Head of caudate nucleus (tissue), 42 donors: ENCODE data around the gene ADGRF5.
"Not testable (repeated sequence)": the region's sequence is repeated elsewhere in the genome, so short reads cannot be mapped to it uniquely, and the experiment has no call there.

Experiments
- DNase-seq, 42 donors: peaks; one replicate each; pipeline versions ENCODE4 v3.0.0 to v3.0.0-alpha.2; 2020 to 2021; ENCODE audit warnings: mixed read lengths in 7 of 42
- intact Hi-C: fragments of 100-400 bp; cut with DNase I; formaldehyde crosslinking; loops from one replicate; pipeline ENCODE4 v1.15.0; 2022

The ADGRF5 gene

DNA sequence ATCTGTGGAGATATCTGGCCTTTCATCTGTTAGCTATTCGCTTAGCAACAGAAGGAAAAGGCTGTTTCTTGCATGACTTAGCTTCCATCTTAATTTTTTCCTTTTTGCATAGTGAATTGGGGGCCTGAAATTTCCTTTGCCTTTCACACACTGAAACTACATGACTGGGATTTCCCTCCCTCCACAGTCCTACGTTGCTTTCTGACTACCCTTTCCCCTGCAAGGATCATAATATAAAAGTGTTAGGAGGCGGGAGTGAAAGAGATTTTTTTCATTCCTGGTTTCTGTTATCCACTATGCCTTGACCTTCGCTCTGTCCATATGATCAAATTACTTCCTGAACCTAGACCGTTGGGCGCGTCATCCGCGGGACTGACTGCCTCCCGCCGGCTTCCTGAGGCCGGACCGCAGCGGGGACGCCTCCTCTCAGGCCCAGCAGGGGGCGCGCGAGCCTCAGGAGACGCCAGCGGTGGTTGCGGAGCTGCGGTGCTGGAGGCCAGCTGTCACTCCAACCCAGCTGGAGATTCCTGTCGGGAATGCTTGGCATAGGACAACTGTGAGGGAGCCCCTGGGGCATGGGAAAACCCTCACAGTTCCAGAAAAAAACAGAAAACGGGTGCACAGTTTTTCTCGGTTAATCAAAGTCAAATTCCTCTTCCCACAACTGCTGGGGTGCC, 72.9 kb downstream of the ADGRF5 start:
- peak; percentile 67 to 95 (median 87) for DNase-seq
- intact Hi-C loops = no loop called here

DNA sequence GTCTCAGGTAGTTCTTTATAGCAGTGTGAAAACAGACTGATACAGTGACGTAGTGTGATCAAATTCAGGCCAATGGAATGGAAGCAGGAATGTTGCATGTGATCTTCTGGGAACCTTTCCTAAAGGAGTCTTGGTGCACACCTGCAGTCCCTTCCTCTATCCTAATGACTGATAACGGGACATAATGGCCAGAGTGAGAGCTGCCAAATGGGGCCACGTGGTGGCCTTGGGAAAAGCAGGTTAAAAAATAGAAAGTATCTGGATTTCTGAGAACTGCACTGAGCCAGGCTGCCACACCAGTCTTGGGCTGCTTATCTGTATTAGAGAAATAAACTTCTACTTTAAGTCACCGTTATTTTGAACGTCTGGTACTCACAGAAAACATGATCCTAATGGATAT, 76.6 kb downstream of the ADGRF5 start:
- intact Hi-C loops = no loop called here
- no peak for DNase-seq

DNA sequence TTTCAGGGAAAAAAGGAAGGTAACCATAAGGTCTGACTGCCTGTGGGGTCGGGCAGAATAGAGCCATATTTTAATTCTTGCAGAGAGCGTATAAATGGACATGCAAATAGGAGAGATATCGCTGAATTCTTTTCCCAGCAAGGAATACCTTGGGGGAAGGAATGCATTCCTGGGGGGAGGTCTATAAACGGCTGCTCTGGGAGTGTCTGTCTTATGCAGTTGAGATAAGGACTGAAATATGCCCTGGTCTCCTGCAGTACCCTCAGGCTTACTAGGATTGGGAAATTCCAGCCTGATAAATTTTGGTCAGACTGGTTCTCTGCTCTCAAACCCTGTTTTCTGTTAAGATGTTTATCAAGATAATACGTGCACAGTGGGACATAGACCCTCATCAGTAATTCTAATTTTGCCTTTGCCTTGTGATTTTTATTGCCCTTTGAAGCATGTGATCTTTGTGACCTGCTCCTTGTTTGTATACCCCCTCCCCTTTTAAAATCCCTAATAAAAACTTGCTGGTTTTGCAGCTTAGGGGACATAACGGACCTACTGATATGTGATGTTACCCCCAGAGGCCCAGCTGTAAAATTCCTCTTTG, 79.4 kb downstream of the ADGRF5 start:
- intact Hi-C loops, DNase-seq: not testable (repeated sequence)

DNA sequence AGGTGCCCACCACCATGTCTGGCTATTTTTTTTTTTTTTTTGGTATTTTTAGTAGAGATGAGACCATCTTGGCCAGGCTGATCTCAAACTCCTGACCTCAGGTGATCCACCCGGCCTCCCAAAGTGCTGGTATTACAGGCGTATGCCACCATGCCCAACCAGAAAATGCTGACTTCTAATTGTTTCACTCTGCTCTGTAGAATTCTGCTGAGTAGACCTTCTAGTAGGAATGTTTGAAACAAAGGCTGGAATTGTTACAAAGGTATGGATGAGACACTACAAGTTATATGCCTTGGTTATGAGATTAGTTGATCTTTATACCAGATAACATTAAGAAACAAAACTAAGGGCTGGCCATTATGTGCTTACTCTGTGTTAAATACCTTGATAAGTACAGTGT, 83.7 kb downstream of the ADGRF5 start:
- DNase-seq = no peak
- intact Hi-C loops = no loop called here

DNA sequence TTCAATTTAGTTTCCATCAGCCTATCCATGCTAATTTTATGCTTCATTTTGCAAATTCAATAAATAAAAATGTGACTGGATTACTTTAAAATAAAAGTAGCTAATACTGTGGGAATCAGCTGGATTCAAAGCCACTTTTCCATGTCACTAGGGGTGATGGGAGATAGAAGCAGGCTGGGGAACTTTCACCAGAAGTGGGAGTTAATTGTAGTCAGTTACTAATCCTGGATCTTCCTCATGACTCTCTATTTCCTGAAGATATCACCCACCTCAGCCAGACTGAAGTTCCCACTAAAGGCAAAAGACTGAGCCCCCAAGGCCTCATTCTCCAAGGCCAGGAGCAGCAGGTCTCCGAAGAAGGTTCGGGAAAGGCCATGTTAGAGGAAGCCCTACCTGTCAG, 86.7 kb downstream of the ADGRF5 start:
- intact Hi-C loops, DNase-seq: not testable (repeated sequence)

DNA sequence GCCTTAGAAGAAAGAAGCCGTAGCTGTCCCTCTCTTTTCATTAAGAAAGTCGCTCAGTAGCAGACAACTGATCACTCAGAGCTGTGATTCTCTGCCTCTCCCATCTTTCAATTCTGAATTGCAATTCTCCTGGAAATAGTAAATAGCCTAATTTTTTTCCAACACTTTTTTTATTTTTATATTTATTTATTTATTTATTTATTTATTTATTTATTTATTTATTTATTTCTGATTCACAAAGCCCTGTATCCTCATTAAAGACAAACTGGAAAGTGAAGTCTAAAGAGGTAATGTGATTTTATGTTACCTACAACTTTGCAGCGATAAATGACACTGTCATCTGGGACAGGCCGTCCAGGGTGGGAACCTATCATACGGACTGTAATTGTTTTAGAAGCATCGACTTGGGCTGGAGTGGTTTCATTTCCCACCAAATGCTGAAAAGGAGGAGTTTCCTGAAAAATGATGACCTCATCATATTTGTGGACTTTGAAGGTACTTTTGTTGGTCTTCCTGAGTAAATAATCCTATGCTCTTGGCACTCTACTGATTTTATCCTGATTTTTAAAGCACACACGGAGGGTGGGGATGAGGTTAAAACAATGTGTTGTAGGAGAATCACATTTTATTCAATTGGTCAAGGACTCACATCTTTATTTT, 87.4 kb downstream of the ADGRF5 start:
- intact Hi-C loops, DNase-seq: not testable (repeated sequence)

DNA sequence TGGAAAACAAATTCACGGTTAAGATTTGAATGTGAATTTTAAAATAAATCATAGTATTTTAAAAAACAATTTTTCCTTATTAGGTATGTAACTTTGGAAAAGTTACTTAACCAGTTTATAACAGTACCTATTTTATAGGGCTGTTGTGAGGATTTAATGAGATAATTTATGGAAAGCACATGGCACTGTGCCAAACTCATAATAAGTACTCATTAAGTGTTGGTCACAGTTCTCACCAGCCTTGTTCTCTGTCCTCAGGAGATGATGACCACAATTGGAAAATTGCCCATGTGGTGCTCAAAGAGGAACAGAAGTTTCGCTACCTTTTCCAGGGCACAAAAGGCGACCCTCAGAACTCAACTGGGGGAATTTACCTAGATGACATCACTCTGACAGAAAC, 88.9 kb downstream of the ADGRF5 start:
- no peak for DNase-seq

DNA sequence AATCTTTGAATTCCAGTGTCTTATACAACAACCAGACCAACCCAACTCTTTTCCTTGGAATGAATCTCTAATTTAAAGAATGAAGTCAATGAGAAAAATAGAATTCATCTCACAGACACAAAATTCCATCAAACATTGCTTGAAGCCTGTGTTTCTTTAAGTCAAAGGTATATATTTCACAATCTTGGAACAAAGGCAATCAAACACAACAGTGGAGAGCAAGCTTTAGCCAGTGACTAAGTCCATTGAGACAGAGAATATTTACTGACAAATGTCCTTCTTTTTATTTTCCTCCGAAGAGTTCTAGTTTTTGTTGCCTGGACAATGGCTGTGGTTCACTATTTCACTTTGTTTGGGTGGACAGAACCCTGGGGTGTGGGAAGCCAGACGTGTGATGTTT, 92.8 kb downstream of the ADGRF5 start:
- DNase-seq = no peak
- intact Hi-C loops = no loop called here

More for the DNA sequence above, 88.9 kb downstream of the ADGRF5 start:
- intact Hi-C loops = no loop called here

DNA sequence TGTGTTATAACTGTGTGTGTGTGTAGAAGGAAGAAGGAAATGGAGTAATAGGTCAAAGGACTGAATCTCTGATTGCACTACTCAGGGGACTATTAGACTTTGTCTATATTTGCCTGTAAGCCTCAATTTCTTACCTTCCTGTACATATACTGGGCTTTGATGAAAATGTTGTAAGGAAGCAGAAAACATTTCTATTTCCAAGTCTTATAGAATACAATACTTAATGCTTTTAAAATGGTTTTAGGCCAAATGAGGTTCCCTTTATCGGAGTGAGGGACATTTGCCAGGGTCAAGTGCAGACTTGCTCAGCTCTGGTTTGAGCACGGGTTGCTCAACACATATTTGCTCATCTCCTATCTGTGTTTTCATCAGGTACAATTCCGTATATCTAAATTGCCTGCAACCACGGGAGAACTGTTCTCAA, 100.3 kb downstream of the ADGRF5 start:
- DNase-seq = no peak
- intact Hi-C loops = no loop called here

DNA sequence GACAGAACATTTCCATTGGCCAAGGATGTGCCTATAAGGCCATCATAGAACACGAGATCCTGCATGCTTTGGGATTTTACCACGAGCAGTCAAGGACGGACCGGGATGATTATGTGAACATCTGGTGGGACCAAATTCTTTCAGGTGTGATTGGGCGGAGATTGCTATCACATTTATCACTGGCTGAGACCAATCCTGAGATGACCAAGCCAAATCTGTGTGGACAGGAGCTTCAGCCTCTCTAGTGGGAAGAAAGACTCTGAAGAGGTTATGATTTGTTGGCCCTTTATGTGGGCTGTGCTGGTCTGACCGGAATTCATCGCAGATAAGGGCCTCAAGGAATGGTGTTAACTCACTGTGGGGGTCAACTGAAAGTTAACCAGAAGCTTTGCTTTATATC, 102.2 kb downstream of the ADGRF5 start:
- no peak for DNase-seq
- intact Hi-C loops = no loop called here

DNA sequence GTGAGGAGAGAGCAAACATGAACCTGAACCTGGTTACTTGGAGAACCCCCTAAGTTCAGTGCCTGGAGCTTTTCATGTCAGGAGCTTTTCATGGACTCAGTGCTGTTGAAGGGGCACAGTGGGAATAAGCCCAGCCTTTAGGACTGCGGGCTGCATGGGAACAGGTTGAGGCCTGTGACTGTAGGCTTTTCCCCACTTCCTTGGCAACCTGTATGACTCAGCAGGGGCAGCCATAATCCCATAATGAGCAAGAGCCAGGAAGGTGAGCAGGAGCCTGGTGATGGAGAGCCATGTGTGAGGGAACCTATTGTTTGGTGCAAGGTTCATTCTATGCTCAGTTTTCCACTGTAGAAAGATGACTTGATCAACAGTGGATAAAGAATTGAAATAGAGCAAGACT, 105.1 kb downstream of the ADGRF5 start:
- intact Hi-C loops = no loop called here
- no peak for DNase-seq

DNA sequence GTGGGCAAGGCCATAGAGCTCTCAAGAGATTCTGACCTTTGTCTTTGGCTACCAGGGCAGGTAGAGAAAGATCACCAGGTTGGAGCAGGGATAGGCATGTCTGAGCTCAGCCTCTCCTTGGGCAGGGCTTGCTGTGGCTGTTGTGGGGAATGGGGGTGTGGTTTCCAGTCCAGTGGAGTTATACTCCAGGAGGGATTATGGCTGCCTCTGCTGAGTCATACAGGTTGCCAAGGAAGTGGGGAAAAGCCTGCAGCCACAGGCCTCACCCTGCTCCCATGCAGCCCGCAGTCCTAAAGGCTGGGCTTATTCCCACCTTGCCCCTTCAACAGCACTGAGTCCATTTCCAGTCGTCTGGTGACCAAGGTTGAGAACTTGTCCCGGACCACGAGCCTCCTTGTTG, 106.6 kb downstream of the ADGRF5 start:
- intact Hi-C loops = no loop called here
- no peak for DNase-seq

DNA sequence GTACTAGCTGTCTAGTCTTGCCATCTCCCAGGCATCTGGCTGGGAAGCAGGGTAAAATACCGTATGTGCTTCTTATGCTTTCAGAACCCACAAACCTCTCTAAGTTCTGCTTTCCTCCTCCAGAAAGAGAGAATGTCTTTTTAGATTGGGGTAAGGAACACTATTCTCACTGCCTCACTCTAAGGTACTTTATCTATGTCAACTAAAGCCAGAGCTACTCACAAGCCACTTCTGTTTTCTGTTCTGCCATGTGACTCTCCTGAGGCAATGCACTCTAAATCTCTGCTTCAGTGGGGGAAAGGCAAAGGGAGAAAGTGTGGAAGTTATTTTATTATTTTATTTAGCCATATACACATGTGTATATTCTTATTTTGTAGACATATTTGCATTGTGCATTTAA, 112.9 kb downstream of the ADGRF5 start:
- peak in 1 of 42 donors; percentile 3 for DNase-seq
- intact Hi-C loops = no loop called here
